ENCODE results near the gene ZDHHC17.

DNA sequence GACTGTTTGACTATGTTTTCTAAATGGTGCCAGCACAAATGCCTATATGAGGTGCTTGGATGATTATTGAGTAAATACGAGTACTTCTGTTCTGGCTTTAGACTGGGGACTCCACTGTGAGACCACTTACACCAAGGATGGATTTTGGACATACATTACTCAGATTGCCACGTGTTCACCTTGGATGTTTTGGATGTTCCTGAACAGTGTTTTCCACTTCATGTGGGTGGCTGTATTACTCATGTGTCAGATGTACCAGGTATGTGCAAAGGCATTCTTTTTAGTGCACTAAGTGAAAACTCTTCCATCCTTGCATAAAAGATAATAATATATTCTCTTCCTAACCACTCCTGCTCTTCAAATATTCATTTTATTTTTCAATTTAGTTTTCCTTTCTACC is 84.2 kb downstream of the ZDHHC17 start:
- TF ChIP-seq EZH2 (IDR thresholded peaks at IDR 0.05) = no peak
- no peak for TF ChIP-seq POLR2AphosphoS5 (IDR thresholded peaks at IDR 0.05; ENCODE audit: borderline replicate concordance, low read depth, low read length)
- TF ChIP-seq FOXP2 (optimal IDR thresholded peaks at IDR 0.05; ENCODE audit: control extremely low read depth, extremely low read length, insufficient read depth) = no peak
